ENCODE measurements around the gene CHN2.

DNA sequence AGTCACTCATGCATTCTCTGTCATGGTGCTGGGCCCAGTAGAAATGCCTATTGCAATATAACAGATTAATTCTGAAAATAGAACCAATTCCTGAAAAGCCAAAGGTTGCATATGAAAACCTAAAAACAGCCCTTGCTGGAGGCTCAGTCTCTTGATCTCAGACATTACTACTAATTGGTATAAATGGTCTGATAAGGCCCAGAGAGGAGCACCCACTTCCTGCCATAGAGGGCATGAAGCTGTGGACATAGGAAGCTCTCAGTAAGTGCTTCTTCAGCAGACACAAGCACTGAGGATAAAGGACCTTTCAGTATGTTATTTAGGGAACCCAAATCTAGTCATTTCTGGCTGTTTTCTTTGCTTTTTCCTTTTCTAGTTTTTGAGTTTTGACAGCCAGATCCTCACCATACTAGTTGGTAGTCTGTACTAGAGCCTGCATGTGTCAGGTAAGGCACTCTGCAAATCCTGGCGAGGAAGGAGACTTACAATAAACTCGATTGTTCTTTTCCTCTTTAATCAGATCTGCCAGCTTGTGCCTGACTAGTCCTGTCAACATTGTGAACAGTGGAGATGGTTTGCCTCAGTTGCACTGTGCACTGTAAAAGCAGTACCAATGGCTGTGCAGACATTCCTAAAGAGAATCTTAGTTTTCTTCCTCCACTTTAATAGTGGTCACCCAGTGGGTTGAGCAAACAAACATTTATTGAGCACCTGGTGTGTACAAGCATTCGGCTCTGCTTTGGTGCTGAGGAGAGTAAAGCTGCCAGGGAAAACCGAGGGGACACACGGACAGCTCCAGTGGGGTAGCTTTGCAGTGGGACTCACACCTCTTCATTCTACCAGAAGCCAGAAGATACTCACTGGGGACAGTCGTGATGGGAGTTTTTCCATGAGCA lies 140.9 kb downstream of the CHN2 start:
- TF ChIP-seq, protein P1, sequence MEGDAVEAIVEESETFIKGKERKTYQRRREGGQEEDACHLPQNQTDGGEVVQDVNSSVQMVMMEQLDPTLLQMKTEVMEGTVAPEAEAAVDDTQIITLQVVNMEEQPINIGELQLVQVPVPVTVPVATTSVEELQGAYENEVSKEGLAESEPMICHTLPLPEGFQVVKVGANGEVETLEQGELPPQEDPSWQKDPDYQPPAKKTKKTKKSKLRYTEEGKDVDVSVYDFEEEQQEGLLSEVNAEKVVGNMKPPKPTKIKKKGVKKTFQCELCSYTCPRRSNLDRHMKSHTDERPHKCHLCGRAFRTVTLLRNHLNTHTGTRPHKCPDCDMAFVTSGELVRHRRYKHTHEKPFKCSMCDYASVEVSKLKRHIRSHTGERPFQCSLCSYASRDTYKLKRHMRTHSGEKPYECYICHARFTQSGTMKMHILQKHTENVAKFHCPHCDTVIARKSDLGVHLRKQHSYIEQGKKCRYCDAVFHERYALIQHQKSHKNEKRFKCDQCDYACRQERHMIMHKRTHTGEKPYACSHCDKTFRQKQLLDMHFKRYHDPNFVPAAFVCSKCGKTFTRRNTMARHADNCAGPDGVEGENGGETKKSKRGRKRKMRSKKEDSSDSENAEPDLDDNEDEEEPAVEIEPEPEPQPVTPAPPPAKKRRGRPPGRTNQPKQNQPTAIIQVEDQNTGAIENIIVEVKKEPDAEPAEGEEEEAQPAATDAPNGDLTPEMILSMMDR (IDR thresholded peaks at IDR 0.05): no peak
- TF ChIP-seq EP300 (IDR thresholded peaks at IDR 0.05; ENCODE audit: low read depth) (no peak), POLR2A (IDR thresholded peaks at IDR 0.05) (no peak), POLR2AphosphoS5 (IDR thresholded peaks at IDR 0.05) (no peak)

All from transverse colon (tissue), 4 donors.